CD1c-positive myeloid dendritic cell (primary cell): ENCODE data around the gene FAM131B.
"Not testable (repeated sequence)": the region's sequence is repeated elsewhere in the genome, so short reads cannot be mapped to it uniquely, and the experiment has no call there.

ENCODE experiments used
- DNase-seq: peaks from one replicate; pipeline ENCODE4 v3.0.0-alpha.2; 2016; ENCODE audit errors: extremely low spot score

The FAM131B gene

DNA sequence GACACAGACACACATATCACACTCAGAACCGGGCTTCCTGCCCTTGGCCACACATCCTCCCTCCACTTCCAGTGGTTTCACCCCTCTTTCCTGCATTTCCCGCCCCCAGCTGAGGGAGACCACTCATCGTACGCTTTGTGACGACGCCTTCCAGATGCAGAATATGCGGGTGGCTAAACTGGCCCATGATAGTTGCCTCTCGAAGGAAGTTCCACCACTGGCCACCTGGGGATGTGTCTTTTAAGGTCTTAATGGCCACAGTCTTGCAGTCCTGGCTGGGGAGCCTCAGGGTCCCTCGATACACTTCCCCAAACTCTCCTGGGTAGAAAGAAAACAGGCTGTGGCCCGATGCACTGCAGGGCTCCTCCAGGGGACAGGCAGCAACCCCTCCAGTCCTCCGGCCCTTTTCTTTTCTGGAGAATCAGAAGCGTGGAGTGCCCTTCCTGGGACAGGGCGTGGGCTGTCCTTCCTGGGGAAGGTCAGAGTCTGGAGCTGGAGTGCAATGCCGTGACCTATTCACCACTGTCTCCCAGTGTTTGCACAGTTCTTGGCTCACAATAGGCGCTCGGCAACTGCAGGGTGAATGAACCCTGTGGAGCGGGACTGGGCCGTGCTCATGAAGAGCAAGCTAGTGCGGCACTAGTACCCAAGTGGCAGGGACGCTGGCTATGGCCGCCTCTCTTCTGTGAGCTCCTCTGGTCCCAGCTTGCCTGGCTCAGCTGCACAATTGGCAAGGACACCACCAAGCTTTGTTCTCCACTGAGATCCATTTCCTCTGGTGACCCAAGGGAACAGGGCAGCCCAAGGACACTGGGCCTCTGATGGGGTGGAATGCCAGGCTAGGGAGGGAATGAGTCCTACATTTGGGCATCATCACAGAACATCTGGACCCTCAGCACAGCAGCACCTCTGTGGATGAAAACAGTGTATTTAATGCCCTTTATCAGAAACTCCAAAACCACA, 33.0 kb upstream of the FAM131B start:
- DNase-seq, result peak; percentile 52

DNA sequence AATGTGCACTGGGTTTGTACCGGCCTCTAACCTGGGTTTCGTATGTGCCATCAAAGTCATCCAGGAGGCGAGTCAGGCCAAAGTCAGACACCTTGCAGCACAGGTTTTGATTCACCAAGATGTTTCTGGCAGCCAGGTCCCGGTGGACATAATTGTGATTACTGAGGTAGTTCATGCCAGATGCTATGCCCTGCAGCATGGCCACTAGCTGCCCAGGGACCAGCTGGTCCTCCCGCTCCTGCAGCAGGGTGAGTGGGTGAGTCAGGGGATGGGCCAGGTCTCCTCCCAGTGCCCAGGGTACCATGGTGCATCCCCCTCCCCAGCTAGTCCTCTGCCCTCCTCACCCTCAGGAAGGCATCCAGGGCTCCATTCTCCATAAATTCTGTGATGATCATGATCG, 32.3 kb upstream of the FAM131B start:
- DNase-seq, result no peak

DNA sequence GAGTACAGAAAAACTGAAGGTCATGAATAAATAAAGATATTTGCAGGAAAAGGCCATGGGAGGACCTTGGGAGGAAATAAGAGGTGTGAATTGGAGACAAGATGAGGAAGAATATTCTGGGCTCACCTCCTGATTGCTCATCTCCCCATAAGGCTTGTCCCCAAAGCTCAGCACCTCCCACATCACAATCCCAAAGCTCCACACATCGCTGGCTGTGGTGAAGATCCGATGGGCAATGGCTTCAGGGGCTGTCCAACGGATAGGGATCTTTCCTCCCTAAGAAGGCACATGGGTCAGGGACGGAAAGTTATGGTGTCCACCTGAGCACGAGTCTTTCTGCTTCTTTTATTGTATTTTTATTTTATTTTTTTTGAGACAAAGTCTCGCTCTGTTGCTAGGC, 31.6 kb upstream of the FAM131B start:
- no peak for DNase-seq

DNA sequence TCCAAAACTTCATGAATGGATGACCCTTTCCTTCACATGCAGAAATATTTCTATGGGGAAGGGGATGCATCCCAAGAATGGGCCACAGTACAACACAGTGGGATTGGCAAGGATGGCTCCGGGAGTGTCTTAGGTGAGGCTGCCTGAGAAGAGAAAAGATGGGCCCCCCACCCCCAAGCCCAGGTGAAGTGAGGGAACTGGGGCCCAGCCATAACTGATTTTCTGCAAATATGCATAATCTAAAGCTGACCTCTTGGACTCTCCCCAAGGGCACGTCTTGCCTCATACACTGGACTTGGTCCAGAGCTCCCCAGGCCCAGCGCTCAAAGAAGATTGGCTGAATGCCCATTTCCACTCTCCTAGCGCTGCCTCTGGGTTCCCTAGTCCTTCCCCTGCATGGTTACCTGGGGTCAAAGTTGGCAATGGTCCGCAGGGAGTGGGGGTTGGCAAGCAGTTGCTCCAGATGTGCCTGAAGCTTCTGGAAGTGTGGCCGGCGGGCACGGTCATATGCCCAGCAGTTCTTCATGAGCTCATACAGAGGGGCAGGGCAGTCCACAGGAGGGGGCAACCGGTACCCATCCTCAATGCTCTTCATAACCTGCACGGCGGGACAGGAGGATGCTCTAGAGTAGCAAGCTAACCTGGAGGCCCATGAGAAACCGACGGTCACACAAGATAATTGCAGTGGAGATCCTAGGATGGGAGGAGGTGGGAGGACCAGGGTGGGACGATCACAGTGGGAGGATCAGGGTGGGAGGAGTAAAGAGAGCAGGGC, 30.9 kb upstream of the FAM131B start:
- no peak for DNase-seq

DNA sequence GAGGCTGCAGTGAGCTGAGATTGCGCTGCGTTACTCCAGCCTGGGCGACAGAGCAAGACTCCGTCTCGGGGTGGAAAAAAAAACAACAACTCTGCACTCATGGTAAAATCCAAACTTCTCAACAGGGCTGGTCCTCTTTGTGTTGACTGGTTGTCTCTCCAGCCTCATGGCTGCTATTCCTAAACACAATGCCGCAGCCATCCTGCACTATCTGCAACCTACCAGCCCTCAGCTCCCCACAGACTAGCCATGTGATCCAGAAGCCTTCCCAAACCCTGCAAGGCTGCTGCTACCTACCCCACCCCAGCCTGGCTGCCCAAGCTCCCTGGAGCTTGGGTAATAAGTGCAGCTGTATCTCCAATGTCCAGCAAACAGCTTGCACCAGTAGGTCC, 30.4 kb upstream of the FAM131B start:
- no peak for DNase-seq

DNA sequence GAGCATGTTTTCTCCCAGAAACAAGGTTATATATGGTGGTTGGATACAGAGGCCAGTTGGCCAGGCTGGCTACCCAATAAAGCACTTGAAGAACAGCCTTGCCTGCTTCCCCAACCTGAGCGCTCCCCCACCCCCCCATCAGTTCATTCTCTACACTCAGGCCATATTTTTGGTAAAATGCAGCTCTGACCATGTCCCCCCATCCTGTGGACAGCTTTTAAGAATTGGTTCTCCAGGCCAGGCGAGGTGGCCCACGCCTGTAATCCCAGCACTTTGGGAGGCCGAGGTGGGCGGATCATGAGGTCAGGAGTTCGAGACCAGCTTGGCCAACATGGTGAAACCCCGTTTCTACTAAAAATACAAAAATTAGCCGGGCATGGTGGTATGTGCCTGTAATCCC, 29.9 kb upstream of the FAM131B start:
- not testable (repeated sequence) for DNase-seq

GRCh38 chr7:143391462-143392404, 29.2 kb upstream of the FAM131B start:
- no peak for DNase-seq

- no peak for DNase-seq
Observed at GRCh38 chr7:143390773-143391317, 28.3 kb upstream of the FAM131B start.

- no peak for DNase-seq
Observed at GRCh38 chr7:143390104-143390772, 27.7 kb upstream of the FAM131B start.

- no peak for DNase-seq
Observed at GRCh38 chr7:143389316-143390103, 27.0 kb upstream of the FAM131B start.

GRCh38 chr7:143388491-143389101, 26.1 kb upstream of the FAM131B start:
- DNase-seq, result no peak

GRCh38 chr7:143388051-143388450, 25.5 kb upstream of the FAM131B start:
- DNase-seq, result no peak

DNA sequence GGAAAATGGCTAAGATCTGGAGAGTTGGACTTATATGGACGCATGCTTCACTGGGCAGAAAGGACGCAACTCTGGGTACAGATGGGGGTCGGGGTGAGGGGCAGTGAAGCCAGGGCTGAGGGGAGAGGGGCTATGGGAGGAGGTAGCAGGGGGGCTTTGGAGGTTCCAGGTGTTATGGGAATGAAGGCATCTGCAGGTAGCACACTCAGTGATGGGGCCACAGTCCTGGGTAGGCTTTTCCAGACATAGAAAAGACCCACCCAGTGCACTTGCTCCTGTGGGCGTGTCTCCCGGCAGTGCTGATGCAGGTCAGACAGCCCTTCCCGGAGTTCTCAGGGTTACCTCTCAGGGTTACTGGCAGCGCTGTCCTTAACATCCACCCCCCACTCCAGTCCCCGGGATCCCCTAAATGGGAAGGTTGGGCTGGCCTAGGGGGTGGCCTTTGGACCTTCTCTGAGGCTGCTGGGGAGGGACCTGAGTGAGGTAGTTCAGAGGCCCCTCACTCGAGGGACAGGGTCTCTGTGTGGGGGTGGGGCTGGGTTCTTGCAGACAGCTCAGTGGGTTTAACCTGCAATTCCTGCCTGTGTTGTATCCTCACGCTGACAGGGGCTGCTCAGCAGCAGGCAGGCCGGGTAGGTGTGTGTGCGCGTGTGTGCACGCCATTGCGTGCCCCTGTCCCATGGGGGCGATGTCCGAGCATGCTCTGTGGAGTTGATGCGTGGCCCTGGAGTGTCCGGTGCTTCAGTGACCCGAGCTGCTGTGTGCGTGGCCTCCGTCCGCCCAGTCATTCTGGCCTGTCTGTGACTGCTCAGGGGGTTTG, 24.9 kb upstream of the FAM131B start:
- DNase-seq, result no peak

DNA sequence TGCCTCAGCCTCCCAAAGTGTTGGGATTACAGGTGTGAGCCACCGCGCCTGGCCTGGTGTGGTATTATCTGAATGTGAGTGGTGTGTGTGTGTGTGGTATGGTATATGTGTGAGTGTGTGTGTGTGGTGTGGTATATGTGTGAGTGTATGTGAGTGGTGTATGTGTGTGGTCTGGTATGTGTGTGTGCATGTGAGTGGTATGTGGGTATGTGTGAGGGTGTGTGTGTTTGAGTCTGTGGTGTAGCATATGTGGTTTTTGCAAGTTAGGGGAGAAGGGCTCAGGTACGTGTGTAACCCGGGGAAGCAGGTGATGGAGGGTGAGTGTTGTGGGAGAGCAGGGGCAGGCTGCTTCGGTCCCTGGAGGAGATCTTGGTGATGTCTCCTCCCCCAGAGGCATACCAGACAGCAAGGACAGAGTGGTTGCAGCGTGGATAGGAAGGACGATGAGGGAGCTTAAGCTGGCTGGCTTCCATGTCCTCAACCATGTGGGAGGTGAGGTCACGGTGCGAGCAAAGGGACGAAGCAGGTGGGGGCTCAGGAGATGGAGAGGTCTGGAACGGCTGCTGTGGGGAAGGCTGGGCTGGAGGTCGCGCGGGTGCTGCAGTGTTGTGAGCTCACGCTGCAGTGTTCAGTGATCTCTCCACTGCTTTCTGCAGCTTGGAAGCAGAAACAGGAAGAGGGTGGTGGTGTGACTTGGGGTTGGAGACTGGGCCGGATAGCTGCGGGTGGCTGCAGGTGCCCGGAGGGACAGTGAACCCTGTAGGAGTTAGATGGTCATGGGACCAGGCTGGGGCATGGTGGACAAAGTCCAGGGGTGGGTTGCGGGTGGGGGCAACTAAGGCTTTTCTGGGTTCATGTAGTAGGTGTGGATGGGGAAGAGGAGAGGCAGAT, 23.6 kb upstream of the FAM131B start:
- DNase-seq, result peak; percentile 53

DNA sequence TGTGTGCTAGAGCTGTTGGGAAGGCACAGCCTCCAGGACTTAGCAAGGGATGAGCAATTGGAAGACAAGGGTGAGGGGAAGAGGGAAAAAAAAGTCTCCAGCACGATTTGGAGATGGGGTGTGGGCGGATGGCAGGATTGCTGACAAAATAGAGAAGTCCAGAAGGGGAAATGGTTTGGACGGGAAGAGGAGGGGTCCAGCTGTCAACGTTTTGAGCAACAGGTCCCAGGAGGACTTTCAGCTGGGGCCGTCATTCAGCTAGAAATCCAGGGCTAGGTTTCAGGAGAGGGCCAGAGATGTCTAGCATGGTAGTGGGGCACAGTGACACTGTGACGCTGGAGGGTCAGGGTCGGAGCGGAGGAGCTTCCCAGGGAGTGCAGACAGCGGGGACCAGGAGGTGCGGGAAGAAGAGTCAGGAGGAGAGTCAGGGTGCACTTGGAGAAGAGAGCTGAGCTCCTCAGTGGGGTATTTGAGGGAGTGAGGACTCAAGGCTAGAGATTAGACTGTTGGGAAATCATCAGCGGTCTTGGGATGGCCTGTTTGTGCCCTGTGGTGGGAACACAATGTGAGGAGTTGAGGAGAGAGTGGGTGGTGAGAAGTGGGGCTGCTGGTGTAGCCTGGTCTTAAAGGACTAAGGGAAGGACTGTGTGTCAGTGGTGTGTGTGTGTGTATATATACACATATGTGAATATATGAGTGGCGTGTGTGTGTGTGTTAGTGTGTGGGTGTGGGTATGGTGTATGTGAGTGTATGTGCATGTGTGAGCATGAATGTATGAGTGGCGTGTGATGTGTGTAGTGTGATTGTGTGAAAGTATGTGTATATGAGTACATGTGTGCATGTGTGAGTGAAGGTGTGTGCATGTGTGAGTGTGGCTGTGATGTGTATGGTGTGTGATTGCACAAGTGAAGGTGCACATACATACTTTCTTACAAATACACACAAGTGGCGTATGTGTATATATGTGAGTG, 22.4 kb upstream of the FAM131B start:
- DNase-seq, result peak; percentile 74

DNA sequence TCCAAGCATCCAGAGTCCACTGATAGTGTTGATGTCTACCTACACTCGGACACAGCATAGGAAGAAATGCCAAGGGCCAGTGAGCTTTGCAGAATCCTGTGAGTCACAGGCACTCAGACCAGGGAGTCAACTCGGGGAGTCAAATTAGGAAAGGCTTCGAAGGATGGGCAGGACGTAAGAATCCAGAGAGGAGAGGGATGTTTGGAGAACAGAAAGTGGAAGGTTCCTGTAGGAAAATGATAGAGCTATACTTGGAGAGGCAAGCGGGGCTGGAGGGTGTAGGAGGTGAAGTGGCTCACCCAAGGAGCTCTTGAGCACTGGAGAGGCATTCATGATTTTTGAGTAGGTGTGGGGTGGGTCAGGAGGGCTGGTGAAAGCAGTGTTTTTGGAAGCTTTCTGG, 21.6 kb upstream of the FAM131B start:
- peak; percentile 28 for DNase-seq

DNA sequence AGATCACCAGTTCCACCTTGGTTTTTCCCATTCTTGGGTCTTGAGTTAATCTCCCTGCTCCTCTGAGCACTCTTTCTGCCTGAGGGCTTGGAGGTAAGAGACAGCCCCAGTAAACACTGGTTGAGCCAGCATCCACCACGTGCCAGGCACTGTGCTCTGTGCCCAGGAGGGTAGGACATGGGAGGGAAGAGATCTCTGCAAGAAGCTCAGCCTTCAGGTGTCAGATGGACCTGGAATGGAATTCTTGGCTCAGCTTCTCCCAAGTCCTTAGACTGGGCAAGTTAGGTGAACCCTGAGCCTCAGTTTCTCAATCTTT, 21.1 kb upstream of the FAM131B start:
- no peak for DNase-seq
